OCI-LY3 (cell line): ENCODE data around the gene YTHDF2.
"Not testable (repeated sequence)": the region's sequence is repeated elsewhere in the genome, so short reads cannot be mapped to it uniquely, and the experiment has no call there.

ENCODE experiments used
- H2AFZ ChIP-seq: fragments of 200-600, 300-600 bp; shearing (Covaris generic); 2 replicates; pipeline ENCODE4 v1.6.0; 2014; ENCODE audit warnings: antibody characterized with exemption, low read depth, low read length
- H3K27ac ChIP-seq: fragments of 200-600, 300-600 bp; sonication (generic); 2 replicates; pipeline ENCODE4 v1.5.1; 2014; ENCODE audit warnings: mild to moderate bottlenecking, low read length, moderate library complexity, mixed read lengths
- H3K27me3 ChIP-seq: fragments of 200-600, 300-600 bp; sonication (generic); 2 replicates; pipeline ENCODE4 v1.6.1; 2014; ENCODE audit warnings: low read depth, low read length, mixed read lengths
- H3K36me3 ChIP-seq: fragments of 200-600, 300-600 bp; sonication (generic); replicated peaks from 2 replicates; pipeline ENCODE3; 2014; ENCODE audit warnings: low read depth, low read length, mixed read lengths
- H3K4me1 ChIP-seq: fragments of 300-600, 200-600 bp; sonication (generic); 2 replicates; pipeline ENCODE4 v1.6.1; 2014; ENCODE audit warnings: low read length, mixed read lengths
- H3K4me2 ChIP-seq: fragments of 200-600, 300-600 bp; sonication (generic); 2 replicates; pipeline ENCODE4 v1.6.1; 2014; ENCODE audit warnings: low read length, mixed read lengths
- H3K4me3 ChIP-seq: fragments of 300-600, 200-600 bp; sonication (generic); 2 replicates; pipeline ENCODE4 v1.5.1; 2014; ENCODE audit warnings: antibody characterized with exemption, mild to moderate bottlenecking, low read length, moderate library complexity
- H3K79me2 ChIP-seq: fragments of 300-600, 200-600 bp; shearing (Covaris generic); 2 replicates; pipeline ENCODE4 v1.6.1; 2014; ENCODE audit warnings: mild to moderate bottlenecking, low read length, mixed read lengths
- H3K9ac ChIP-seq: fragments of 300-600, 200-600 bp; shearing (Covaris generic); 2 replicates; pipeline ENCODE4 v1.6.0; 2014; ENCODE audit warnings: mild to moderate bottlenecking, low read length, moderate library complexity
- H3K9me3 ChIP-seq: fragments of 200-600, 300-600 bp; shearing (Covaris generic); 2 replicates; pipeline ENCODE4 v1.6.1; 2014; ENCODE audit warnings: low read length, mixed read lengths; ENCODE audit not compliant: insufficient read depth
- H4K20me1 ChIP-seq: fragments of 200-600, 300-600 bp; sonication (generic); 2 replicates; pipeline ENCODE4 v1.6.1; 2016; ENCODE audit warnings: low read length, mixed read lengths; ENCODE audit not compliant: insufficient read depth
- EZH2phosphoT487 ChIP-seq: fragments of 200-600 bp; shearing (Covaris generic); IDR thresholded peaks from 2 replicates; pipeline ENCODE4 v1.6.1; 2018; ENCODE audit warnings: antibody characterized with exemption, mixed run types, low read depth
- TF ChIP-seq, protein P1 (sequence below): fragments of 200-600, 300-600 bp; sonication (generic); IDR thresholded peaks from 2 replicates; pipeline ENCODE4 v1.5.1; 2014; ENCODE audit warnings: antibody characterized with exemption, low read length, low read depth

Gene YTHDF2

GRCh38 chr1:28745653-28746173 lies 9.0 kb downstream of the YTHDF2 start:
- Histone ChIP-seq H3K36me3 (peaks cover 34% of the 10 kb centered on the region), H3K9me3 (no peaks in the 10 kb centered on the region), H3K4me2 (no peak overlapping the region), H3K79me2 (peaks cover 100% of the 10 kb centered on the region), H3K27me3 (no peaks in the 10 kb centered on the region), H3K9ac (no peak overlapping the region), H4K20me1 (peaks cover 56% of the 10 kb centered on the region), H3K4me1 (peaks cover 16% of the 10 kb centered on the region), H3K4me3 (no peak overlapping the region), H2AFZ (no peak overlapping the region), H3K27ac (no peak overlapping the region)
- no peak for TF ChIP-seq EZH2phosphoT487
- TF ChIP-seq, protein P1, sequence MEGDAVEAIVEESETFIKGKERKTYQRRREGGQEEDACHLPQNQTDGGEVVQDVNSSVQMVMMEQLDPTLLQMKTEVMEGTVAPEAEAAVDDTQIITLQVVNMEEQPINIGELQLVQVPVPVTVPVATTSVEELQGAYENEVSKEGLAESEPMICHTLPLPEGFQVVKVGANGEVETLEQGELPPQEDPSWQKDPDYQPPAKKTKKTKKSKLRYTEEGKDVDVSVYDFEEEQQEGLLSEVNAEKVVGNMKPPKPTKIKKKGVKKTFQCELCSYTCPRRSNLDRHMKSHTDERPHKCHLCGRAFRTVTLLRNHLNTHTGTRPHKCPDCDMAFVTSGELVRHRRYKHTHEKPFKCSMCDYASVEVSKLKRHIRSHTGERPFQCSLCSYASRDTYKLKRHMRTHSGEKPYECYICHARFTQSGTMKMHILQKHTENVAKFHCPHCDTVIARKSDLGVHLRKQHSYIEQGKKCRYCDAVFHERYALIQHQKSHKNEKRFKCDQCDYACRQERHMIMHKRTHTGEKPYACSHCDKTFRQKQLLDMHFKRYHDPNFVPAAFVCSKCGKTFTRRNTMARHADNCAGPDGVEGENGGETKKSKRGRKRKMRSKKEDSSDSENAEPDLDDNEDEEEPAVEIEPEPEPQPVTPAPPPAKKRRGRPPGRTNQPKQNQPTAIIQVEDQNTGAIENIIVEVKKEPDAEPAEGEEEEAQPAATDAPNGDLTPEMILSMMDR, result no peak

DNA sequence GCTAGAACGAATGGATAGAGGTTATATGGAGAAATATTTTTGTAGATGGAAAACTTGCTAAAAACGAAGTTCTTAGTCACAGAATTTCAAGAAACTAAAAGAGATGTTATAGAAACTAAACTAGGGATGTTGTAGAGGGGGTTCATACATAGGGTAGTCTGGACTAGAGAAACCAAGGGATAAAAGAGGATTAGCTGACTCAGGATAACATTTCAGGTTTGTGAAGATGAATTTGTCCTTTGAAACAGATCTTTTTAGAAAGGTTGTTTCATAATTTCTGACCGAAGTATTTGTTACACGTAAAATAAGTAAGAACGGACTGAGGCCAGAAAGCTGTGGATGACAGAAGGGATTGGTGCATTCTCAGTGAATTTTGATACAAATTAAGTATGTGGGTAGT lies 13.6 kb downstream of the YTHDF2 start:
- H3K27me3 ChIP-seq, result no peaks in the 10 kb centered on the region
- H3K4me3 ChIP-seq, result no peak overlapping the region
- H3K4me2 ChIP-seq, result no peak overlapping the region
- H3K79me2 ChIP-seq, result peaks cover 100% of the 10 kb centered on the region
- H3K9ac ChIP-seq, result no peak overlapping the region
- no peak overlapping the region for H2AFZ ChIP-seq
- H3K9me3 ChIP-seq, result no peaks in the 10 kb centered on the region
- H3K27ac ChIP-seq, result no peak overlapping the region
- H3K4me1 ChIP-seq, result peaks cover 4% of the 10 kb centered on the region; the same call in 1 of the 2 replicates
- TF ChIP-seq, protein P1, result no peak
- TF ChIP-seq EZH2phosphoT487, result no peak
- peaks cover 21% of the 10 kb centered on the region for H3K36me3 ChIP-seq
- peaks cover 71% of the 10 kb centered on the region for H4K20me1 ChIP-seq

DNA sequence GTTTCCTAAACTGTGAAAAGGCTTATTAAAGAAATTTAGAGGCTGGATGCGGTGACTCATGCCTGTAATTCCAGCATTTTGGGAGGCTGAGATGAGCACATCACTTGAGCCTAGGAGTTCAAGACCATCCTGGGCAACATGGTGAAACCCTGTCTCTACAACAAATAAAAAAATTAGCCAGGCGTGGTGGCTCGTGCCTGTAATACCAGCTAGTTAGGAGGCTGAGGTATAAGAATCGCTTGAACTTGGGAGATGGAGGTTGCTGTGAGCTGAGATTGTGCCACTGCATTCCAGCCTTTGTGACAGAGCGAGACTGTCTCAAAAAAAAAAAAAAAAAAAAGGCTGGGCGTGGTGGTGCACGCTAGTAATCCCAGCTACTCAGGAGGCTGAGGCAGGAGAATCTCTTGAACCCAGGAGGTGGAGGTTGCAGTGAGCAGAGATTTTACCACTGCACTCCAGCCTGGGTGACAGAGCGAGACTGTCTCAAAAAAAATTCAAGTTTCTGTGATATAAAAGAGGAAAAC lies 14.1 kb downstream of the YTHDF2 start:
- not testable (repeated sequence) for H3K9ac ChIP-seq, H3K27ac ChIP-seq, H3K4me3 ChIP-seq, H3K4me2 ChIP-seq, H3K27me3 ChIP-seq, H3K4me1 ChIP-seq, H2AFZ ChIP-seq, H3K9me3 ChIP-seq
- peaks cover 100% of the 10 kb centered on the region for H3K79me2 ChIP-seq
- H4K20me1 ChIP-seq, result peaks cover 76% of the 10 kb centered on the region
- peaks cover 26% of the 10 kb centered on the region for H3K36me3 ChIP-seq

DNA sequence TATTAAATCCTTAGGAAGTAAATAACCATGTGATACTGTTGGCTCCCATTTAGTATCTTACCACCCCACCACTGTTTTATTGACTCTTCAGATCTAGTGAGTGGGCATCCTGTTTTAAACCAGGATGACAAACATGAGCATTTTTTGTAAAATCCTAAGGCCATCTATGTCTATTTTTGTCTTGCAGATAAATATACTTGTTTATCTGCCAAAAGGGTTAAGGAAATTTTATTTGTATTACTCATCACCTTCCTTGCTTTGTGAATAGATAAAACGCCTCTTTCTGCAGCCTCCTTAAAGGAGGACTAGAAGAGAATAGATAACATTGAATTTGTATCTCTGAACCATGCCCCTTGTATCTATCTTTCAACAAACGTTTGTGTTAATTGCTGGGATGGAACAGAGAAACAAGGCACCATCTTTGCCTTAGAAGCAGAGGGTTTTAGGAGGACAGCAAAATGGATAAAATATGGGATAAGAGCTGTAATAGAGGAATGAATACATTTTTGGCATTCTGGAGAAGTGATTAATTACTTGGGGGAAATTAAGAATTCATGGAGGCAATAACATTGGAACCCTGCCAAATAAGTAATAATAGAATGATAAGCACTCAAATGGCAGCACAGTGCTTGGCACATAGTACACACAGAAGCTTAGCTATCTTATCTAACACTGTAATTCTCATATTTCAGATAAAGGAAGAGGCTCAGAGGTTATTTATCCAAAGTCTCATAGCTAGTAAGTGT lies 14.7 kb downstream of the YTHDF2 start:
- H3K4me2 ChIP-seq, result no peak overlapping the region
- peaks cover 21% of the 10 kb centered on the region for H3K36me3 ChIP-seq
- no peak overlapping the region for H3K4me3 ChIP-seq
- no peak for TF ChIP-seq EZH2phosphoT487
- no peak overlapping the region for H3K9ac ChIP-seq
- H3K27me3 ChIP-seq, result no peaks in the 10 kb centered on the region
- peaks cover 77% of the 10 kb centered on the region for H4K20me1 ChIP-seq
- no peak overlapping the region for H2AFZ ChIP-seq
- peaks cover 4% of the 10 kb centered on the region; the same call in 1 of the 2 replicates for H3K4me1 ChIP-seq
- H3K9me3 ChIP-seq, result no peaks in the 10 kb centered on the region
- H3K27ac ChIP-seq, result no peak overlapping the region
- peaks cover 100% of the 10 kb centered on the region for H3K79me2 ChIP-seq

DNA sequence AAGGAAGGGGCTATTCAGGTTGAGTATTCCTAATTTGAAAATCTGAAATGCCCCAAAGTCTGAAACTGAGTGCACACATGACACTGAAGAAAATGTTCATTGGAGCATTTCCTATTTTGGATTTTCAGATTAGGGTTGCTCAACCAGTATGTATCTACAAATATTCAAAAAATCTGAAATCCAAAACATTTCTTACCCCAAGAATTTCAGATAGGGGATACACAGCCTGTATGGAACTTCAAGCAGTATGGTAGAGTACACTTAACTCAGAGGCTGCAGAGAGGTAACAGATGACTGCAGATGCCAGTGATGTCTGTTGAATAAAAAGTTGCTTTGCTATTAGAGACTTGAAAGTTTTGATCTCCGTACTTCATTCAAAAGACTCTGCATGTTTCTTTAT lies 19.0 kb downstream of the YTHDF2 start:
- no peaks in the 10 kb centered on the region for H3K9me3 ChIP-seq
- no peak overlapping the region for H3K4me2 ChIP-seq
- H3K4me3 ChIP-seq, result no peak overlapping the region
- H3K27me3 ChIP-seq, result no peaks in the 10 kb centered on the region
- H3K9ac ChIP-seq, result no peak overlapping the region
- H4K20me1 ChIP-seq, result peaks cover 82% of the 10 kb centered on the region
- no peaks in the 10 kb centered on the region for H3K4me1 ChIP-seq
- peaks cover 42% of the 10 kb centered on the region for H3K36me3 ChIP-seq
- no peak overlapping the region for H3K27ac ChIP-seq
- peaks cover 100% of the 10 kb centered on the region for H3K79me2 ChIP-seq
- no peak overlapping the region for H2AFZ ChIP-seq
- no peak for TF ChIP-seq EZH2phosphoT487
- TF ChIP-seq, protein P1, result no peak
